HTR-8/SVneo (cell line): ENCODE data around the gene WDR82.
"Not testable (repeated sequence)": the region's sequence is repeated elsewhere in the genome, so short reads cannot be mapped to it uniquely, and the experiment has no call there.

Source experiments
- DNase-seq: peaks from one replicate; pipeline ENCODE4 v3.0.0; 2011; ENCODE audit warnings: low spot score, mixed read lengths; ENCODE audit not compliant: insufficient read length
- FAIRE-seq: peaks from 2 replicates; lab custom pipeline; 2011; peaks lifted over from hg19 to GRCh38; lab: Jason Lieb, UNC

WDR82 gene

DNA sequence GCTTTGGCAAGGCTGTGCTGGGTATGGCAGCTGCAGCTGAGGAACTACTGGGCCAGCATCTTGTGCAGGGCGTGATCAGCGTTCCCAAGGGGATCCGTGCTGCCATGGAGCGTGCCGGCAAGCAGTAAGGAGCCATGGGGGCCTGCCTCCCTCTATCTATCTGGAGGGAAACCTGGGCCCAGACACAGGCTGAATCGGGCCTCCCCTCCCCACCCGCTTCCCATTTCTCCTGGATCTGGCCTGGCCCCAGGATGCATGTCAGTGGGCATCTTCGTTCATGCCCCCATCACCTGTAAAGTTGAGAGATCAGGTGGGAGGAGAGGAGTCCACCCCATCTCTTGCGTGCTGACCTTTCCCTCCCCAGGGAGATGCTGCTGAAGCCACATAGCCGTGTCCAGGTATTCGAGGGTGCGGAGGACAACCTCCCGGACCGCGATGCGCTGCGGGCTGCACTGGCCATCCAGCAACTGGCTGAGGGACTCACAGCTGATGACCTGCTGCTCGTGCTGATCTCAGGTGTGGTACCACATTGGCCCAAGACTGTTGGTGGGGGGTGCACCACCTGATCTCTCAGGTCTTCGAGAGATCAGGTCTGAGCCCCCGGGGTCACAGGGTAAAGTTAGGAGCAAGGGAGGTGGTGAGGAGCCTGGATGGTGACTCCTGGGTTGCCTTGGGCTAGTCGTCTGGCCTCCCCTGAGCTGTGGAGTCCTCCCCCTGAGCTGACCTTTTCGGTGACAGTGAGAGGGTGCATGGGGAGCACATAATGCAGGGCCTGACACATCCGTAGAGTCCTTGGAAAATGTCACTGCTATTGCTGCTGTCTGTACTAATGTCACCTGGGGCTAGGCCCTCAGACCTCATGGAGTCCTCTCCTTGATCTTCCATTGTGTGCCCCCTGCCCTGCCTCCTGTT, 12.4 kb upstream of the WDR82 start:
- DNase-seq (no peak), FAIRE-seq (no peak)

DNA sequence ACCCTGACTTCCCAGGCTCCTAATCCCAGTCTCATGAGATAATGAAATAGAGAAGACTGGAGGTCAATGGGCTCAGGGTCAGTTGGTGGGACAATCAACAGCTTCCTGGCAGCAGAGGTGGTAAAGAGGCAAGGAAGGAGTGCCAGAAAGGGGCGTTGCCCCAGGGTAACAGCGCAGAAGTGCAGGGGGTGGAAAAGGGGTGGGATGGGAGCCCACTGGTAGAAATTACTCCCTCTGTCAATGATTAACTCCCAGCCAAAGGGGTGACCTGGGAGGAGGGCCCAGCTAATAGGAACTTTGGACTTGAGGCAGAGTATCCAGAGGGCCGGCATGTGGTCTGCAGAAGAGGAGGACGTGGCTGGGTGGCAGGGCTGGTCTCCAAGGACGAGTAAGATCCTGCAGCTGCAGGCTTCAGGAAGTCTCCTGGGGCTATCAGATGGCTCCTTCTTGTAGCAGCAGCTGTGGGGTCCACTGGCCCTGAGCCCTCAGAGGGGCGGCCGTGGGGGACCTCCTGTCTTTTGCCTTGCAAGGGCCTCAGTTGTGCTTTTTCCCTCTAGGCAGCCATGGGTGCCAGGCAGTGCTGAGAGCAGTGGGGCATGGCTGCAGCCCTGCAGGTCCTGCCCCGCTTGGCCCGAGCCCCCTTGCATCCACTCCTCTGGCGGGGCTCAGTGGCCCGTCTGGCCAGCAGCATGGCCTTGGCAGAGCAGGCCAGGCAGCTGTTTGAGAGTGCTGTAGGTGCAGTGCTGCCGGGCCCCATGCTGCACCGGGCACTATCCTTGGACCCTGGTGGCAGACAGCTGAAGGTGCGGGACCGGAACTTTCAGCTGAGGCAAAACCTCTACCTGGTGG, 11.5 kb upstream of the WDR82 start:
- DNase-seq (no peak), FAIRE-seq (no peak)

DNA sequence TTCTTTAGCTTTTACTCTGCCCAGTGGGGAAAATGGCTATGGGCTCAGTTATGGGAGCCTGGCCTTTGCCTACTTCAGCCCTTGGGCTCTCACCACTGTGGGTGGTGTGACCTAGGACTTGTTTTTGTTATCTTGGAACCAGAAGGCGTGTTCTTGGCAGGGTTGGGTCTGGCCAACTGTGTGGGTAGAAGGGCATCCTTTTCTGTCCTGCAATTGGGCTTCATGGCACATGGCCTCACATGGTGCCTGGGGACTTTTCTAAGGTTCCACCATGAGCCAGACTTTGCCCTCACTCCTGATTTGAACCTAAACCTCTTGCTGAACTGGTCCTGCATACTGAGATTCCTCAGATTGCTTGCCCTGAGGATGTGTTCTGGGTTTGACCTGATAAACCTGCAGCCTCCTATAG, 10.9 kb upstream of the WDR82 start:
- FAIRE-seq (no peak), DNase-seq (no peak)

DNA sequence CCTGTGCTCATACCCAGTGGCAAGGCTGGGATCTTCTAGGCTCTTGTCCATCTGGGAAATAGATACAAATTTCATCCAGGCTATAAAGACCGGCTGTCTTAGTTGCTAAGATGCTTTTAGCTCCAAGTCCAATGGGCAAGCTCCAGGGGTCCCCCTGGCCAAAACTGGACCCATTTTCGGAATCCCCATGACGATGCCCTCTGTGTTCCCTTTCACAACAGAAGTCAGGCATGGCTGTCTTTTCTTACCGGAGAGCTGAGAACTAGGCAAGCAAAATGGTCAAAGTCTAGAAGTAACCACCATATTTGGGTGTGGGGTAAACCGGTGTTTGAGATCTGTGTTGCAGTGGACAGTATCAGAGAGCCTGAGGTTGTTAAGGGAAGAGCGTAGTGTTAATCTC, 10.2 kb upstream of the WDR82 start:
- FAIRE-seq (no peak), DNase-seq (no peak)

DNA sequence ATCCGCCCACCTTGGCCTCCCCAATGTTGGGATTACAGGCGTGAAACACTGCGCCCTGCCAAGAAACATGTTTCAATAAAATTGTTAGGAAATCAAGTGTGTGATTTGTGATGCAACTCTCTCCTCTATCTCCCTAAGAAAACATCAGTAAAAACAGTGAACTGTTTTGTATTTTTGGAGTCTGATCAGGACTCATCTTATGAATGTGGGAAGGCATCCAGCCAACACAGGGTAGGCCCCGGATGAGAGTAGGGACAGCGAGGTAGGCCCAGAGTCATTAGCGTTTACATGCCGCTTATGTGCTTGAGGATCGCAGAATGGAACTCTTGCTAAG, 8.3 kb upstream of the WDR82 start:
- FAIRE-seq (no peak), DNase-seq (no peak)

DNA sequence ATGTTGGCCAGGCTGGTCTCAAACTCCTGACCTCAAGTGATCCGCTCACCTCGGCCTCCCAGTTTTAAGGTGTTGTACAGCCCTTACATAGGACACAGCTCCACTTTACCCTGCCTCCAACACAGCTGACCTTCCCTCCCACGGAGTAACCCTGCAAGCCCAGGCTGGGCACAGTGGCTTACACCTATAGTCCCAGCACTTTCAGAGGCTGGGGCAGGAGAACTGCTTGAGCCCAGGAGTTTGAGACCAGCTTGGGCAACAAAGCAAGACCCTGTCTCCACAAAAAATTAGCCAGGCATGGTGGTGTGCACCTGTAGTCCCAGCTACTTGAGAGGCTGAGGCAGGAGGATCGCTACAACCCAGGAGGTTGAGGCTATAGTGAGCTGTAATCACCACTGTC, 5.6 kb upstream of the WDR82 start:
- not testable (repeated sequence) for DNase-seq, FAIRE-seq

DNA sequence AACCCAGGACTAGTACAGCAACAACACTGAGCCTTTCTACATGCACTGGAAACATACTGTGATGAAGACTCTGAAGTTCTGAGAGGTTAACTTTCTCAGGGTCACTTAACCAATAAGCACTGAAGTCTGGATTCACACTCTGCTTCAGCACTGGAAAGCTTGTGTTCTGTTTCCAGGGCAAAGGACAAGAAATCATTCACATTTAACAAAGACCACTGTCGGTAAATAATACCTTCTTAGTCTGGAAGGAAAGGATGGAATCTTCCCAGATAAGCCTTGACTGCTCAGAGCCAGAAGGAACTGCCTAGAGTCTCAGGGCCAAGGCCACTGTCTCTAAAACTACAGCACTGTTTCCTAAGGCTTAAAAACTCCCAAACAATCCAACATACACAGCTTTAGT, 4.9 kb upstream of the WDR82 start:
- DNase-seq (no peak), FAIRE-seq (no peak)

DNA sequence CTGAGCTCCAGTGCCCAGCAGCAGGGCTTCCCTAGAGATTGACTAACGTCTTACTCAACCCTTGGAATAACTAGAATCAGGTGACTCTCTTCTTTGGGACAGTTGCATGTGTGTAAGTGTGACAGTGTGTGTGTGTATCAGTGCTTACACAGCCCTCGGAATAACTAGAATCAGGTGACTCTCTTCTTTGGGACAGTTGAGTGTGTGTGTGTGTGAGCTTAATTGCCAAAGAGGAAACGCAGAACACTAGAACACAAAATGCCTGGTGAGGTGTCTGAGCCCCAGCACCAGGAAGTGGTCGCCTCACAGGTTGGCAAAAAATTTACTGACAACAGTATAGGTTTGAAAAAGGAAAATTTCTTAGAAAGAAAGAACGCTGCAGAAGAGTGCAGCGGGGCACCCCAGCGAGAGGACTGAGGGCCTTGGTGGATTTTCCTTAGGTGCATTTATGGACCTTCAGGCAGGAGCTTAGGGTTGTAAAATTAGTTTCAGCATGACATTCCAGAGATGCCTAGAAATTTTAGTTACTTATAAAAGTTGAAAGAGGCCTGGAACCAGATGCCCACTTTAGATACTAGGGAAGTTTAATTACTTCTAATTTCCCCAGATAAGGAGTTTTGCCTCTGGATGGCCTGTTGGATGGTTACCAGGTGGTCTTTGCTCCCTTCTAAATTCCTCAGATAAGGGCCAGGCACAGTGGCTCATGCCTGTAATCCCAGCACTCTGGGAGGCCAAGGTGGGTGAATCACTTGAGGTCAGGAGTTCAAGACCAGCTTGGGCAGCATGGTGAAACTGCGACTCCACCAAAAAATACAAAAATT, 3.7 kb upstream of the WDR82 start:
- no peak for DNase-seq
- FAIRE-seq = no peak

DNA sequence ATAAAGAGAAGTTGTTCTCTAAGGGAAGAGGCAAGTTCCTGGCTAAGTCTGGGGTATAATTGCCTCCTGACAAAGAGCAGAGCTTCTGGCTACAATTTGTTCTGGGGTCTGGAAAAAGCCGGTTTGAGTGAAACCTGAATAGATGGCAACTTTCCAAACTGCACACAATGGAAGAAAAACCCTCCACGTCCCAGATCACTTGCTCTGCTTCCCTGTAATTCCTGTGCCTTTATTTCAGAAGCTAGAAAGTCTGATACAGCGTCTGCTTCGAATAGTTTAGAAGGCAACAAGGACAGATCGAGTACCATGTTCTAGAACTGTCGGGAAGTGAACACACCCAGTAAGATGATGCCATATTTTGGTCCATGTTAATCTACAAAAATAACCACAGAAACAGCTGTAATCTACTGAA, 1.6 kb upstream of the WDR82 start:
- FAIRE-seq (no peak), DNase-seq (no peak)

DNA sequence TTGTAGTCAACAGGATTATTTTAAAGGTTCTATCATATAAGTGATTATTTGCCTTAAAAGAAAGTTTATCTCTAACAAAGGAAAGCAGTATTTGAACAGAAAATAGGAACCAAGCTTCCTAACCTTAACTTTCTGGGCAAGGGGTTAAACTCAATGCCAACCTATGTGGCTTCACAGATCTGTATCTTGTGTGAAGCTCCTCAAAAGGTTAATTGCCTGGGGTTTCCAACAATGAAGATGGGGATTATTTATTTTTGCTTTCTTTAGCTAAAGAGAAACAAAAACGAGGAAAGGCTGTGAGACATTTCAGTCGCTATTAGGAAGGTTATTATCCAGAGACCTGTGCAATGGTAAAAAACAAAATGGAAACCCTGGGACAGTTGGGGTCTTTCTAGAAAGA, 1.1 kb upstream of the WDR82 start:
- FAIRE-seq (no peak), DNase-seq (no peak)

DNA sequence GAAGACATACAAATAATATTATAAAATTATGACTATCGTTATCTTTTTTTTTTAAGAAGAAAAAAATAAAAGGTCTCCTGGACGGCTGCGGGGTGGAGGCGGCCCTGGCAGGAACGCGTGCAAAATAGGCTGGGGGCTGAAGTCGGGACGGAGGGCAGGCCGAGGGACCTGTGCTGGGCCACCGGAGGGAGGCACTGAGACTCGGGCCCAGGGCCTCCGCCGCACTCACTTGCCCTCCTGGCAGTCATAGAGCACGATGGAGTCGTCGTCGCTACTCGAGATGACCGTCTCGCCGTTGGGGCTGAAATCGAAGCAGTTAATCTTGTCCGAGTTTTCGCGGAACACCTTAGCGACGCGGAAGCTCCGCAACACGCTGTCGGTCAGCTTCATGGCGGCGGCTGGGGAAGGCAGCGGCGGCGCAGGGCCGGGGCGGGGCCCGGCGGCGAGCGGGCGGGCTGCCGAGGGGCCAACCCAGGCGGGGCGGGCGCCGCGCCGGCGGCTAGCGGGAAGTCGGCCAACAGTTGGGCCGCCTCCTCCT, 408 bp downstream of the WDR82 start:
- FAIRE-seq (no peak), DNase-seq (peak; percentile 51)

DNA sequence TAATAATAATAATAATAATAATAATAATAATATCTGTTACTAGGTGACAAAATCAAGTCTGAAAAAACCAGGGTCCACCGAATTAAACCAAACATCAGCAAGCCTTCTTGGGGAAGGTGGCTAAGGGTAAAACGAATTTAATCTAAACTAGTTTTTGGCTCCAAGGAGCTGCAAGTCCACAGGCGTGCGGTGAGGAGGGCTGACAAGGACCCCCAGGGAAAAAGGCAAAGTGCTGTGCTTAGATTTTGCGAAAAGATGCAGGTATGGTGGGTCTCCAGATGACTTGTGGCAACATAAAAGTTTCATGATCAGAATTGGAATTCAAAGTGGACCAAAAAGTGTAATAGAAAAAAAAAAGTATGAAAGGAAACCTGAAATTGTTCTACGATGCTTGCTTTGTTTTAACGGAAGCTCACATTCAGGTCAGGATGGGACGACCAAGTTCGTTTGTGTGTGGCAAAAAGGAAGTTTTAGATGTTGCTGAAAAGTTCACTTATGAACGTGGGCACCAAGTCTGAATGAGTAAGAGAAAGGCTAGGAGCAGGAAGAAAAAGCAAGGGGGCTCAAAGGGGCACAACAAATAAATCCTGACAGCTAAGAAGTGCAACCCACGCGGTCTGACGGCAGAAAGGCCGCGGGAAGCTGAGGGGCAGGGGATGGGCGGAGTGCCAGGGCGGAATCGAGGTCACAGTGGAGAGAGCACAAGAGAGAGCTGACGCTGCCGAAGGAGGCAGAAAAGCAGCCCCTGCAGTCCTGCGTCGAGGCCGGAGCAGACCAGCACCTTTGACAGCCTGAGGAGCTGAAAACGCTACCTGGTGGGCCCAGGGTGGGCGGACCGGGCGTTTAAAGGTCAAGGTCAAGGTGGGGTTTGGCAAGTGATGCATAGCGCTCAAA, 1.1 kb downstream of the WDR82 start:
- DNase-seq (peak; percentile 48), FAIRE-seq (peak; percentile 82)

DNA sequence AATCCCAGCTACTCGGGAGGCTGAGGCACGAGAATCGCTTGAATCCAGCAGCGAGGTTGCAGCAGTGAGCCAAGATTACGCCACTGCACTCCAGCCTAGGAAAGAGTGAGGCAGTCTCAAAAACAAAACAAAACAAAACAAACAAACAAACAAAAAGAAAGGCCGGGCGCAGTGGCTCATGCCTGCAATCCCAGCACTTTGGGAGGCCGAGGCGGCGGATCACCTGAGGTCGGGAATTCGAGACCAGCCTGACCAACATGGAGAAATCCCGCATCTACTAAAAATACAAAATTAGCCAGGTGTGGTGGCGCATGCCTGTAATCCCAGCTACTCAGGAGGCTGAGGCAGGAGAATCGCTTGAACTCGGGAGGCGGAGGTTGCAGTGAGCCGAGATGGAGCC, 3.7 kb downstream of the WDR82 start:
- FAIRE-seq, DNase-seq: not testable (repeated sequence)

DNA sequence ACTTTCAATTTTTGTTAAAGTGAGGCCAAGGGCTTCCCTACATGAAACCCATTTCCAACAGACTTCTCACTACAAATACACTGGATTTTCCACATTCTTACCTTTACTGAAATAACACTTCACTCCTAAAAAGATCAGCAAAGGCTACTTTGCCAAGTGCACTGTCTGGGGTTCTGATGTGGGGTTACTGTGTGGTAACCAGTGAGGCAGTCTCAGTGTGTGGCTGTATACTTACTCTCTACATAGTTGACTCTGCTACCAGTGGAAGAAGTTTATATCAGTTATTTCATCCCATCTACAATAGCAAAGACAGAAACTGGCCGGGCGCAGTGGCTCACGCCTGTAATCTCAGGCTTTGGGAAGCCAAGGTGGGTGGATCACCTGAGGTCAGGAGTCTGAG, 5.6 kb downstream of the WDR82 start:
- no peak for FAIRE-seq

DNA sequence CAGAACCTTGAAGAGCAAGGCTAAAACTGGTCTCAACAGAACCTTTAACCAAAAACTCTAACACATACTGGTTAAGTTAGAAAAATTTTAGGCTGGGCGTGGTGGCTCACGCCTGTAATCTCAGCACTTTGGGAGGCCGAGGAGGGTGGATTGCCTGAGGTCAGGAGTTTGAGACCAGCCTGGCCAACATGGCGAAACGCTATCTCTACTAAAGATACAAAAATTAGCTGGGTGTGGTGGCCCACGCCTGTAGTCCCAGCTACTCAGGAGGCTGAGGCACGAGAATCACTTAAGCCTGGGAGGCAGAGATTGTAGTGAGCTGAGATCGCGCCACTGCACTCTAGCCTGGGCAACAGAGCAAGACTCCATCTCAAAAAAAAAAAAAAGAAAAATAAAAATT, 6.3 kb downstream of the WDR82 start:
- FAIRE-seq, DNase-seq: not testable (repeated sequence)

More for the DNA sequence above, 5.6 kb downstream of the WDR82 start:
- DNase-seq = no peak

DNA sequence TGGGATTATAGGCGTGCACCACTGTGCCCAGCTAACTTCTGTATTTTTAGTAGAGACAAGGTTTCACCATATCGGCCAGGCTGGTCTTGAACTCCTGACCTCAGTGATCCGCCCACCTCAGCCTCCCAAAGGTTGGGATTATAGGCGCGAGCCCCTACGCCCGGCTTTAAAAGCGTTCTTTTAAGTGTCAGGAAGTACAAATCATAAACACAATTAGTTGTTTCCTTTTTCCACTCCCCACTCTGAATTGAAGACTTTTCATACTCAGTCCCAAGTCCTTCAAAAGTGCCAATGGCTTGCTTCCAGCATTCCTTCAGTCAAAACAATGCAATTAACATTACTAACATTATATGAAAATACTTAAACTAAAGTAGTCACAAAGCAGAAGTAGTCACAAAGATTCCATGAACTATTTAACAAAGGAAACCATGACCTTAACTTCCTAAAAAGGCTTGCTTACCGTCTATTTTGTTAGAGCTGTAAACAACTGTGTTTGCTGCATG, 8.1 kb downstream of the WDR82 start:
- DNase-seq (no peak), FAIRE-seq (no peak)

DNA sequence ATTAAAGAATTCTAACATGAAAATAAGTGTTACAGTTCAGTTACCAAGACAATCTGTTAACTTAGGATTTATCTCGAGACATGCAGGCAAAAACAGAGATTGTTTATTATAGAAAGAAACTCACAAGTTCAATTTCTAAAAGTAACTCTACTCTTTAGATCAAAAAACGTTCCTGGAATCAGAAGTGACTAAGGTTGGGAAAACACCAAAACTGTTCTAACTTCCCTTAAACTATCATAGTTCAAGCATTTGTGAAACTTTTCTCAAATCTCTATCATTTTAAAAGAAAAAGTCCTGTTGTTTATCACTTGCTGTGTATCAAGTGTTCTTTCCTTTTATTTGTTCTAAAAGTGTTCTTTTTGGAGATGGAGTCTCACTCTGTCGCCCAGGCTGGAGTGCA, 8.7 kb downstream of the WDR82 start:
- DNase-seq (no peak), FAIRE-seq (no peak)

DNA sequence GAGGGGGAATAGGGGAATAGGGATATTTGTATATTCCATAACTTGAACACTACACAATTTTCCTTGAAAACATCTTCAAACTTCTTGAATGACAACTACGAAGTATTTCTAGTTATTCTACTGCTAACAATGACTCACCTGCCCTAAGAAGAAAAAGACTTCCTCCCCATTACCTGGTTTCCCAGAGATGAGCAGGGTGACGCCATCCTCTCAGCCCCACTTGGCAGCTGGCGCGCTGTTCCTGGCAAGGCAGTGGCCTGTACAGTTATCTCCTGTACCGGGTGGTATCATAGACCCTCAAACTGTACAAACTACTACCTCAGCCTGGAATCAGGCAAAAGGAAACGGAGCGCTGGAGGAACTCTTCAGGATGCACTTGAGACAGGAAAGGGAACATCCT, 10.4 kb downstream of the WDR82 start:
- no peak for FAIRE-seq
- DNase-seq = no peak

DNA sequence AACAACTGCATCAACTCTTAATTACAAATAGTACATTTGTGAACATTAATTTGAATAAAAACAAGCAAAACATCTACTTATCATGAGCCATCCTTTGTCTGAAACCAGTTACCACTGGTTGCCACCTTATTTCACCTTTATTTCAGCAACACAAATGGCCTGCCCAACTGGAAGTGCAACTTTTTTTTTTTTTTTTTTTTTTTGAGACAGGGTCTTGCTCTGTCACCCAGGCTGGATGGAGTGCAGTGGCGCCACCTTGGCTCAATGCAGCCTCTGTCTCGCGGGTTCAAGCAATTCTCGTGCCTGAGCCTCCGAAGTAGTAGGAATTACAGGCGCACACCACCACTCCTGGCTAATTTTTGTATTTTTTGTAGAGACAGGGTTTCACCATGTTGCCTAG, 13.1 kb downstream of the WDR82 start:
- FAIRE-seq (no peak), DNase-seq (no peak)
